ENCODE data around the gene TTLL11.

DNA sequence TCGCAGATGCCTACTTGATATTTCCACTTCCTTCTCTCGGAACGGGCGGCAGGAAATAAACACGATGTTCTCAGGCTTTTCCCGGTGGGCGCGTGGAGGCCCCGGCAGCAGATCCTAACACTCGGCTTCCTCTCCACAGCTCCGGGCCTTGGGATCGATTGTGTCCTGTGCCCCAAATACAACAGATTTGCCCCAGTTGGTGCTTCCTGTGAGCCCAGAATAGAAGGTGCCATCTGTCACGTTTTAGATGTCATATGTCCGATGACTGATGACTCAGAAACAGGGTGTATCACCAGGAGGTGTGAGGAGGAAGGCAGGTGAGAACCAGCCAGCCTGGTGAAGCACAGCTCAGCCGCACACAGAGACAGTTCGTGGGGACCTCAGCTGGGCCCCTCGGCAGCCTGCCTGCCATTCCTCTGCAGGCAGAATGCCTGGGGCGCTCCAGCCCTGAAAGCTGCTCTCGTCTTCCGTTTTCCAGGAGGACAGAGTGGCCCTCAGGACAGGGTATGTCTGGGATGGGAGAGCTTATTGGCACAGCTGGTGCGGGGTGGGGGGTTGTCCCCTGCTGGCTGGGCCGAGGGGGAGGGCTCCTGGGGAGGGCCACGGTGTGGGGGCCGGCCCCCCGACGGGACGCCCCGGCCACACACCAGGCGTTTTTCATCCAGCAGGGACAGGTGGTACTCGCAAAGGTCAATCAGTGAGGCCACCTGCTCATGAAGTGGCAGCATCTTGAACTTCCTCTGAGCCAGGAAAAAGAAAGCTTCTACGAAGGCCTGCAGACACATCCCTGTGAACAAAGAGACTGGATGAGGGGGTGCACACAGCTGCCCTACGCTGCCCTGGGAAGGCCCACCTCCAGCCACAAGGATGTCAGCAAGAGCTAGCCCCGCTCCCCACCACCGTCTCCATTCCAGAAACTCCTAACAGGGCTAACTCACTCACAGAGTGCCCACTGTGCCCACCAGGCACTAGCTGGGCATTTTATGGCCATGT, 270.7 kb downstream of the TTLL11 start:
- no peak for TF ChIP-seq CTCF (IDR thresholded peaks at IDR 0.05; ENCODE audit: low read depth, low read length)
- TF ChIP-seq POLR2A (IDR thresholded peaks at IDR 0.05; ENCODE audit: extremely low read depth, insufficient read length) = no peak
